Stimulated activated CD4-positive, alpha-beta T cell treated with anti-CD3 and anti-CD28 coated beads, TNF-alpha, amount 100 ng/mL, for 48 hours (primary cell): Measurements from ENCODE around the gene TRIM29.
A peak's percentile ranks its signal among the peaks of the same experiment; 100 is the strongest.

Experiments used
- DNase-seq, 3 donors: peaks; one replicate each; pipeline ENCODE4 v3.0.0-alpha.2; 2020; ENCODE audit warnings: low read depth in 3 of 3

Gene TRIM29

DNA sequence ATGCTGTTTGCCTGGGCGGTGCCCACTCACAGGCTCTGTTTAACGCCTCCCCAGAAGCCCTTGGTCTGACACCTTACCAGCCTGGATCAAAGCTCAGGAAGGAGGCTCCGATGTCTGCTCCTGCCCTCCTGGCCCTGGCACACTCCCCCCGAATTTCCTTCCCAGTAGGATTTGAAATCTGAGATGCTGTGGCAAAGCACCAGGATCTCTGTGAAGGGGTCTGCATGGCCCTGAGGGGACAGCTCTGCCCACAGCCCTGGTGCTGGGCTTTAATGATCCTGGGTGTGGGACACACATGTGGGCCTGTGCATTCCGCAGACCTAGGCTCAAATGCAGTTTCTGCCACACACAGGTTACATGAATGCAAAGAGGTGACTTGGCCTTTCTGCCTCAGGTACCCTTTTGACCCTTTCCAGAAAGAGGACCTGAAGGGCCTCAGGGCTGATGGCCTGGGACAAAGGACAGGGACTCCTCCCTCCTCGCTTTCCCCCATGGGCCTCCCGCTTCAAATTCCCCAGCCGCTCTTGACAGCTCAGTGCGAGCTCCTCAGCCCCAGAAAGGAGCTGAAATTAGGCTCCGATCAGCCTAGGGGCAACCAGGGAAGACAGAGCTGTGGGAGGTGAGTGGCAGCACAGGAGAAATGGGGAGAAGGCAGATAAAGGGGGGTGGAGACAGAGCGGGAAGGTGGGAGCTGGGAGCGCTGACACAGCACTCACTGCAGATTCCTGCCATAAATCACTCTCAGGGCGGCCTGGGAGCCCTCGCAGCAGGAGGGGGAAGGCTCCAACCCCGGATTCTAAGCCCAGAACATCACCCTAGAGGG, 41.3 kb downstream of the TRIM29 start:
- no peak for DNase-seq

DNA sequence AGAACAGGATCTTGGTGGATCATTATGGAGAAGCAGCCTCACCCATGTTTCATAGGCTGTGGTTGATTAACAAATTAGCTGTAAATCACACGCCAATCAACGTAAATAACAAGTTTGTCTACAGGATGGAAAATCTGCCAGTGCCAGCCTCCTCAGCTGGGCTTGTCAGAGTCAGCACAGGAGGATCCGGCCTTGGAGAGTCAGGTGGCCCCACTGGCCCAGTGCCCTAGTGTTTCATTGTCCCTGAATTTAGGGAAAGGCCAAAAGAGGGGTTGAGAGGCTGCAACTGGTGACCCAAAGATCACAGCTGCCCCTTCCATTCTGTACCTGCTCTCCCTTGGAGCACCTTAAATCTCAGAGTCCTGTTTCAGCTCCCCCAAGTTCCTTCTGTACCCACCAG, 42.4 kb downstream of the TRIM29 start:
- no peak for DNase-seq

DNA sequence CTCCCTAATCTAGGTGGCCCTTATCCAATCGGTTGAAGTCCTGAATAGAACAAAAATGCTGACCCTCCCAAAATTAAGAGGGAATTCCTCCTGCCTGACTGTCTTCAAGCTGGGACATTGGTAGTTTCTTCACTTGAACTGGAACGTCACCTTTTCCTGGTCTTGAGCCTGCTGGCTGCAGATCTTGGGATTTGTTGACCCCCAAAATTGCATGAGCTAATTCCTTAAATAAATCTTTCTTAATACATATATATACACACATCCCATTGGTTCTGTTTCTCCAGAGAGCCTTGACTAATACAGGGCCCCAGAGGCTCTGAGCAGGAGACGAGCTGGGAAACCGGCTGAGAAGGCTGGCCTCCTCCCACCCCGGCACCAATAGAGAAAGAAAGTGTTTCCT, 46.2 kb downstream of the TRIM29 start:
- DNase-seq, result no peak

DNA sequence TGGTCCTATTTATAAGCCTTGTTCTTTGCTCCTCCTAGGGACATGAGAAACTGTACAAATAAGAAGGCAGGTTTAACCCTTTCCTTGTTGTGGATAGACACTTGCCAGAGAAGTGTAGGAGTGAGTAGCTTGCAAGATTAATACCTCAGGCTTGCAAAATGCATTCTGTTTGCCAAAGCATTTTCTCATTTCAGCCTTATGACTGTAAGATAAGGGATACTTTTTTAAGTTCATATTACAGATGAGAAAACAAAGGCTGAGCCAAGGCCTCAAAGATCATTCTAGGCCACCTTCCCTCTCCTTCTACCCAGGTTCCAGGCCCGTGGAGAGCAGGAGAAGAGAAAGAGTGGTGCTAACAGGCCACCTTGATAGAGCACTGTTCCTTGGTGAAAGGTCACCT, 46.8 kb downstream of the TRIM29 start:
- DNase-seq, result no peak

DNA sequence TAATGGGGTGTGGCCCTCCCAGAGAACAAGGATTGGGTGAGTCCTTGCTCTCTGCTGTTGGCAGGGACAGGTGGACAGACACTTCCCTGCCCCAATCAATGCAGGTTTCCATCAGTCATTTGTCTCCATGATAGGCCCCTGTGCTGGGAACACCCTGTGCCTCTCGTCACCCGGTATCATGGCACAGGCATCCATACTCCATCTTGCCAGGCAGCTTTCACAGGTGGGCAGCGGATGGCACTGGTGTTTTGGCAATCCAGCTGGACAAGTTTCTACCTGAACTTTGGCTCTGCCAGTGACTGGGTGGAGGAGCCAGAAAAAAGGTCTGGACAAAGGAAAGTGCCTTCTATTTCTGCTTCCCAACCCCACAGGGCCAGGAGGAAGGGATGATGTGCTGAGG, 47.5 kb downstream of the TRIM29 start:
- no peak for DNase-seq

DNA sequence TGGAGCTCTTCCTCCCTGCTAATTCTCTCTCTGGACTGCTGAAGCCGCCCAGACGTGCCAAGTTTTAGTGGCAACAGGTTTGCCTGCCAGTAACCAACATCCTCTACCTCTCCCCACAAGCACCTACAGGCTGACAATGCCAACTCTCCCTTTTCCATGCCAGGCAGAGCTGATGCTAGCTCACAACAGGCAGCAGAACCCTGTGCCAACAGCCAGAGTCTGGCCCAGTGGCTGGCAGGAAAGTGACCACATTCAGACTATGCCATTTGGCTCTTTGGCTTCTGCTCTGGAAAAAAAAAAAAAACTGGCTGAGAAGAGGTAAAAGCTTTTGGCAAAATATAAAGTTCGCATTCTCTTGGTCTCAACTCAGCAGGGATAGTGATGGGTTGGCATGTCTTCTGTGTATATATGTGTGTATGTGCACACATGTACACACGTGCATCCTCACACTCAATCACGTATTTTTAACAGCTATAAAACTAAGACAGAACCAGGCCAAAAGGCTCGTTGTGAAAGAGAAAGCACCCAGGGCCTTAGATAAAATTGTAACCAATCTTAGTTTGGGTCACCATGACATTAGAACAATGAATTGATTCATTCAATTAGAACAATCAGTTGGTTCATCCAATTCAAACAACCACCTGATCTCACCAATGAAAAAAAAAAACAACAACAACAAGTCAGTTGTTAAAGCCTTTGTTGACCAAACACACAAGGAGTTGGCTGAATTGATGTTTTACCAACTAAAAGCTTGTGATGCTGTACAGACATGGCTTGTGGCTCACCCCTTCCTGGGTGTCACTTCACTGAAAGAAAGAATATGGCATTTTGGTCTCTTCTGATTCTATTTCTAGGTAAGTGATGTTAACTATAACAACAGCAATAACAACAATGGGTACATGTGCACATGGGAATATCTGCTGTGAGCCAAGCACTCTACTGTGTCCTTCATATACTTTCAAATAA, 48.6 kb downstream of the TRIM29 start:
- no peak for DNase-seq

DNA sequence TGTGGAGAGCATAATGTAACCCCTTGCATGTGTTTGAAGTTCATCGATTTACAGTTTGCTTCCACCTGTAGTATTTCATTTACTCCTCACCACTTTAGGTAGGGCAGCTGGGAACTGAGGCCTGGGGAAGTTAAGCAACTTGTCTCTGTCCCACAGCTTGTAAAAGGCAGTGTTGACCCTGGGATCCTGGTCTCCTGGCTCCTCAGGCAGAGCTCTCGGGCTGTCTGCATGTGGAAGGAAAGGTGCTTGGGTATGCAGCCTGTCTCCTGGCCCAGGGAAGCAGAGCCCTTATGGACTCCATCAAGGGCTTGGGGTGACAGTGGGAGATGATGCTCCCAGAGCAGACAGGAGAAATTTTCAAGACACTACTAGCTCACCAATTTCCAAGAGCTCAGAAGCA, 49.9 kb downstream of the TRIM29 start:
- DNase-seq, result no peak

DNA sequence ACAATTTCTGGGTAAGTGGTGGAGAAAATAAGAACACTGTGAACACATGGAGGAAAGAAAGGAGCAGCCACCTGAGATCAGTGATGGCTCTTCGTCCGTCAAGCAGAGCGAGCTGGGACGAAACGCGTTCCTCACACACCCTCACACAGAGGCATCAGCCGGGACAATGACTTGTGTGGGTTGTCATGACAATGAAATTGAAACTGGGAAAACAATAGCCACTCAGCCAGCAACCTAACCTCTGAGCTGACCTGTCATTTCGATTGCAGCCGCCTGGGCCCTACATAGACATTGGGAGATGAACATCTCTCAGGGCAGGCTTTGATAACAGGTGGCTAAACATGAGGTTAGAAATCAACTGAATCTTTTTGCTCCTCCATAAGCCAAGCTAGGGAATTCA, 51.3 kb downstream of the TRIM29 start:
- DNase-seq, result no peak

DNA sequence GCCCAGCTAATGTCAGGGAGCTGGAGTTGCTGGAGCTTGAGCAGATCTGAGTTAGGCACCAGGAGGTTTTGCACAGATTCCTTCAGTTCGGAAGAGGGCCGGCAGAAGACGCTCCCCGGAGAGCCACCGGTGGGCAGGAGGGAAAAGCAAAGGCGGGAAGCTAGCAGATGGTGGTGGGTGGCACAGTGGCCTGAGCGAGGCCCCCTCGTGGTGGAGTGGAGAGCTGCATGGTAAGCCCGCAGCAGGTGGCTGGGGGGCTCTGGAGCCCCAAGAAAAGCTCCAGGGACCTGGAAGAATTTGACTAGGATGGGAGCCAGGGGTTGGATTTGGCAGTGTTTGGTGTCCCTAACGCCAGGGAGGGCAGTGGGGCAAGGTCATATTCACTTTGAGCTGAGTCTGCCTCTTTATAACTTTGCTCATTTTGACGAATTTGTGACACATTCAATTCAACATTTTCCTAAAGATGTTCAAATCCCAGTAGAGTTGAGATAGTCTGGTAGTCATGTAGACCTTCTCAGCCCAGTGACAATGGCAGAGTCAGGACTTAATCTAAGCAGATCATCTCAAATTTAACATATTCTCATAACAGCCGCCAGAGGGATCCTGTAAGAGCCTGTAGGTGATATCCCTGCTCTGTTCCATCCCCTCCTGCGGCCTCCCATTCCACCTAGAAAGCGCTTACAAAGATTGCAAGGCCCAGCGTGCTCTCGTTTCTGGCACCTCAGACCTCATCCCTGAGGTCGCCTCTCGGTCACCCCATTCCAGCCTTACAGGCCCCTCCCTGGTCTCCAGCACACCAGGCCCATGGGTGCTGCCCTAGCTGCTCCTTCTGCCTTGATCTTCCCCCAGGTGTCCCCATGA, 57.9 kb downstream of the TRIM29 start:
- DNase-seq, result peak in 2 of 3 donors; percentile 3 to 5

DNA sequence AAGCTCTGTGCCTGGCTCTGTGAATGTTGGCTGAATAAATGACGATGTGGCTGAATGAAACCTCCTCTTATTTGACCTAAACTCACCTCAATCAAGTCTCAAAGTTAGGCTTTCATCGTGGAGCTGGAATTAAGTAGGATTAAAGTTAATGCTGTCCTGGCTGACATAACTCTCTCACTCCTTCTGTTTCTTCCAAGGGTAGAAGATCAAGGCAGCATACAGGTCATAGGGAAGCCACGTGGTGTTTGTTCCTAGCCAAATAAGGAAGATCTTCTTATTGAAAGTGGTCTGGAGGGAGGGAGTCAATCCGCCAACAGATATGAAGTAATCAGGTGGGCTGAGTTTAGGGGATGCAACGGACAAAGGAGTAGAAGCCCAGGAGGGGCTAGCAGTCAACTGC, 59.5 kb downstream of the TRIM29 start:
- no peak for DNase-seq

DNA sequence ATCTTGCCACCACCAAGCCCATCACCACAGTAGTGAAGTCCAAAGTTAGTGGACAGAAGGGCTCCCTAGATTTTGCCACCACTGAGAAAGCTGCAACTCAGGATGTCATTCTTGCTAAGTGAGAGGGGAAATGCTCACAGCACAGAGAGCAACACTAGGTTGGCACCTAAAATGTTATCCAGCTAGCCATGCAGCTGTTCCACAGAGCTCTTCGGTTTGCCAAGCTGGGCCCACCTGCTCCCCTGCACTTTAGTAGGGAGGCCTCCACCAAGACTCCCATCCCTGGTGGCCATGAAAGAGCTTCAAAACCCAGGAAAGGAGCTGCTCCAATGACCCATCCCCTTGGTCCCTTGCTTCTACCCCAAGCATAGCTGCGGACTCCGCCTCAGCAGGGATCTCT, 63.8 kb downstream of the TRIM29 start:
- no peak for DNase-seq

DNA sequence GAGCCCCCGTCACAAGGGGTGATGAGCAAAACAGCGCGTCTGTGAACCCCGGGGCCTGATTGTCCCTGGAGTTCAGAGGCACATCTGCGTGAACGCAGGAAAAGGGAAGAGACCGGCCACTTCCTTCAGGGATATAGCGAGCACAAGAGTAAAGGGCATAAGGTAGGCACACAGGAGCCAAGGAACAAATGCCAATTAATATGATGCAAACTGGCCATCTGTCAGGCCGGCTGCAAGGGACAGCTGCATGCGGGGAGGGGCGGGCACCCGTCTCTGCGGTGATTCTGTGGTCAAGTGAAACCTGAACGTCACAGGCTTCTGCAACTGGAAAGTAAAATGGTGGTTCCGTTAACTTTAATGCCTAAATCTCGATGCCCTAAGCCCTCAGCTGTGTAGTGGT, 64.7 kb downstream of the TRIM29 start:
- DNase-seq, result no peak

DNA sequence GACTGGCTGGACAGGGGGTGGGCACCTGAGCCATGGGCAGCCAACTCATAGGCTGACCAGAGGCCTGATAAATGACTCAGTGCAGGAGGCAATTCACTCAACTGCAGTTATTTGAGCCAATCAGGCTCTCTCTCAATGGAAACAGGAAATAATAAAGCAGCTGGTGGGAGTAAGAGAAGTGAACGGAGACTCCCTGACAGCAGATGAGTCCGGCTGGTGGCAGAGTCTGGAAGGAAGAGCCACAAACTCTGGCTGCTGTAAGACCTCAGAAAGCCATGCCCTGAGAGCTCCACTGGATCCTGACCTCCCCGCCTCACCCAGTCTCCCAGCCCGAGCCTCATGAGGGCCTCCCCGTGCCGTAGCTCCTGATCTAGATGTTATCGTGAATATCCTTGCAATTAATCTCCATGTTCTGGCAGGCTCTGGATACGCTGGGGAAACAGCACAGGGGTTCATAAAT, 69.8 kb downstream of the TRIM29 start:
- no peak for DNase-seq

DNA sequence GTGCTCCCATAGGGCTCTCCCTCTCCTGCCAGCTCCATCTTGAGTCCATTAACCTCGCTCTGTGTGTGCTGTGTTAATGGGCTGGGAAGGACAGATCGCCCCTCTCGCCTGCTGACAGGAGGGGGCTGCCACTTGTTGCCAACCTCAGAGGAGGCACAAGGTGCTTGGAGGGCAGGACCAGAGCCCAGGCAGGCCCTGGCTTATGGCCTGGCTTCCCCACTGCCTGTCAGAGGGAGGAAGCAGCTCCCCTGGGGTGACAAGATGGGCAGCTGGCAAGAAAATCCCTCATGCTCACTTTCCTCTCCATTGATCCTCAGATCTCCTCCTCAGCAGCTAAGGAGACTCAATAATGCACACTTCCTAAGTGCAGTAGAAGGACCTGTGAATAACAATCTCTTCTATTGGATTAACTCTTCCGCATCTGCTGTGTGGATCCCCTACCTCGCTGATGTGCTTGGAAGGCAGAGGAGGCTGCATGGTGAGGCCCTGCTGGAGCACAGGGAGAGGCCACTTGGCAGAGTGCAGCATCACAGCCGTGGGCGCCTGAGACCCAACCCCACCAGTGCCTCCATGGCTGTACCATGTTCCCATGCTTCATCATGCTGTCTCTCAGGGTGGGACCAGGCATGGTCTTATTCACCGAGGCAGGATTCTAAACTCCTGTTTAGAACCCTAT, 70.3 kb downstream of the TRIM29 start:
- DNase-seq, result no peak

DNA sequence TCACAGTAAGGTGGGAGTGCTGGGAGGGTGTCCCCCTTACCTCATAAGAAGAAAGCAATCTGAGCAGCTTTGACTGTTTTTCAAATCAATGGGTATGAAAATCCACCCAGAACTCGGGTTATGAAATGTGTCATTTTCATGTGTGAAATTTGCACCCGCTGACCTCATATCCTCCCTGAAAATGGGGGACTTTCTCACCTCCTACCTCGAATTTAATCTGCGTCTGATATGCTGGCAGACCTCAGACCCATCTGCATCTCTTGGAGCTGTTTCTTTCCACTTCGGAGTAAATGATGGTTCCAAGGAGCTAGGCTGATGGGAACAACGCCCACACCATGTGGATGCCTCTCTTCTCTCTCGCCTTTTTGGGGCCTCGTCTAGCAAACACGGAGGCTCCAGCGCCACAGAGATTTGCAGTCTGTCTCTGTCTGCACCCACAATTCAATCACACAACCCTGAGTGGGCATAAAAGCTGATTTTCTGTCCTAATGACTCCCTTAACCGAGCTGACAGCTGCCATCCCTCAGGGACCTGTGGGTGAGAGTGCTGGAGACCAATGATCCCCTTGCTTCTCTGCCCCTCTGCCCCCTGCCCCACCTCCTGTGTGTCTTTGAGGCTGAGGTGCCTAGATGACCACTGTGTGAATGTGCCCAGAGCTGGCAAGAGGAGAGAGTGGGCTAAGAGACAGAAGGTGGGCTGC, 71.0 kb downstream of the TRIM29 start:
- no peak for DNase-seq

DNA sequence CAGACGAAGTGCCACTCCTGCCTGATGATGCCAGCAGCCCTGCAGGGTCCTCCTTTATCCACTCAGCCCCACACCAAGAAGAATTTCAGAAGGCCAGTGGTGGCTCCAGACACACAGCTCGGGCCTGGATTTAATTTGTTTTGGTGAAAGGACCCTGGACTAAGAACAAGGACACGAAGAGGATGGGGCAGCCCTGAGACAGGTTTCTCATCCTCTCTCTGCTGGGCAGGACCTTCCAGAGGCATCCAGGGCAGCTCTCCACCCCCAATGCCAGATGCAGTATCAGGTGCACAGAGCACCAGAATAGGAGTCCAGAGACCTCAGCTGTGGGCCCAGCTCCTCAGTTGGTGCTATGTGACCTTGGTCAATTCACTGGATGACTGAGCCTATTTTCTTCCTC, 72.0 kb downstream of the TRIM29 start:
- DNase-seq, result no peak

DNA sequence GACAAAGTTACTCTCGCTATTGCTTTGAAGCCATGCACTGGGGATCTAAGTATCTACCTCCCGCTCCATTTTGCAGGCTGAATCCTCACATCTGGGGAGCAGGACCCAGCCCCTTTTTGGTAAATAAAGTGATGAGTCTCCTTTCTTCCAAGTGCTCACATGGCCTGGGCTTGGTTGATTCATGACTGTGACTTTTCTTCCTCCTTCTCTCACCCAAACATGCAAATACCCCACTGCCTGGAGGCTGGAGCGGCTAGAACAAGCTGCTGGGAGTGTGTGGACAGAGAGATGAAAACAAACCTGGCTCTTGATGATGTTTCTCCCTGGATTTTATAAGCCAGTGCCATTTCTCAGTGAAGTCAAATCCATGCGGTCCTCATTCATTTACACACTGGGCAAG, 72.7 kb downstream of the TRIM29 start:
- DNase-seq, result no peak

DNA sequence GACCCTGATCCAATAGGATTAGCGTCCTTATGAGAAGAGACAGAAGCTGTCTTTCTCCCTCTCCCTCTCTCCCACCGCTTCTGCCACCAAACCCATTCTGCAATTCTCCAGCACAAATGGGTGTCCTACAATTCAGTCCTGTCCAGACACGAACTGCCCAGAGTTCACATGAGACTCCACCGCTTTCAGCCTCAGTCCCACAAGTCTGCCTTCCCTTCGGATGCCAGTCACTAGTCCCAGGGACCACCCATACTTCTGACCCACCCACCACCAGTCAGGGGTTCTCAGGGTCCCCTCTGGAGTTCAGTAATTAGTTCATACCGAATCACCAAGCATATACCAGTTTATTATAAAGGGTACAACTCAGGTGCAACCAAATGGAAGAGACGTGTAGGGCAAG, 73.6 kb downstream of the TRIM29 start:
- no peak for DNase-seq

DNA sequence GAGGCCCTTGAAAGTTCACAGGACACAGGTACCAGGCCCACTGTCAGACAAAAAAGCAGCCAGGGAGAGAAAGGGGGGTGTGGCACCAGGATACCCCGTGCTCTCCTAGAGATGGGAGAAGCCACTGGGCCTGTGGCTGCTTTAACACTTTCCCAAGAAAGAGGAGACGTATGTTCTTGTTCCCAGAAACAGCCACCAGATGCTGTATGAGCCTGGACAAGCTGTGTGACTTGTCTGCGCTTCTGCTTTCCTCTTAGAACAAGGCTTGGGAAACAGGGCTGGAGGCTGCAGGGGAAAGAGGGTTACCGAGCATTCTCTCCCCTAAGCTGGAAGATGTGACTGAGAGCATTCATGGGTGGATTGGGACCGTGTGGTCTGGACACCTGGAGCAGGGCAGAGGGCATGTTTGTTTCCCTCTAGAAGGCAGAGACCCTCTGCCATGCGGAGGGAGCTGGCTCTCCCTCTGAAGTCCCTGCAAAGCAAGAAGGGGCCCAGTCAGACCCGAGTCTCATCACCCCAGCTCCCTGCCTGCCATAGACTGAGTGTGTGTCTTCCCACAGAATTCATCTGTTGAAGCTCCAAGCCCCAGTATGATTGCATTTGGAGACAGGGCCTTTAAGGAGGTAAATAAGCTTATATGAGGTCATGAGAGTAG, 74.1 kb downstream of the TRIM29 start:
- no peak for DNase-seq

DNA sequence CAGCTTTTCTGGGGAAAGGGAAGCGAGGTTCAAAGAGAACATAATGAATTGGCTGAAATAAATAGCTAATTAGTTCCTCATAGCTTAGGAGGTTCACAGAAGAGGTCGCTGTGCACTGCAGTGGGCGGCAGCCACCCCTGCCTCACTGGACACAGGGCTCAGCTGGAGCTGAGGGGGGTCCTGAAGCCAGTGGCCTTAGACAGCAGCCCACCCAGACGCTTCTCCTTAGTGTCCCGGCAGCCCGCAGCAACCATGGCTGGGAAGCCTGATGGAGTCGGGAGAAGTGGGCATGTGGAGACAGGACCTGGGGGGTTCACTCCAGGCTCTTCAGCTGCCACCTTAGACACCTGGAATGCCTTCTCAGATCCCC, 75.4 kb downstream of the TRIM29 start:
- DNase-seq, result no peak
